ENCODE measurements around the gene CCDC117.

CCDC117 gene

DNA sequence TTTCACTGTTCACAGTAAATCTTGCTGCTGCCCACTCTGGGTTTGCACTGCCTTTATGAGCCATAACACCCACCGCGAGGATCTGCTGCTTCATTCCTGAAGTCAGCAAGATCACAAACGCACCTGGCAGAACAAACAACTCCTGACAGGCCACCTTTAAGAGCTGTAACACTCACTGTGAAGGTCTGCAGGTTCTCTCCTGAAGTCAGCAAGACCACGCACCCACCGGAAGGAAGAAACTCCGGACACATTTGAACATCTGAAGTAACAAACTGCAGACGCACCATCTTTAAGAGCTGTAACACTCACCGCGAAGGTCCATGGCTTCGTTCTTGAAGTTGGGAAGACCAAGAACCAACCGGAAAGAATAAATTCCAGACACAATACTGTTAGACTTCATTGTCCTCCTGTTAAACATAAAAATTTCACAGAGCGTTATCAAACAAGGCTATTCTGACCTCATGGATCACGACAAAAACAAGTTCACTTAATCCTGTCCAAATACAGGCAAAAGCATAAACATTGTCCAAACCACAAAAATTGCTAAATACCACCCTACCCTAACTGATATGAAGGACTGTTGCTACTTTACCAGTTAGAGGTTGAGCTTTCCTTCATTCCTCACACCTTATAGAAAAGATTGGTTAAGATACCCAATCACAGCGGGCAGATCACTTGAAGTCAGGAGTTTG, 3.0 kb upstream of the CCDC117 start:
- no peak for DNase-seq (ENCODE audit: low spot score)

- no peak for DNase-seq (ENCODE audit: low spot score)
Observed at GRCh38 chr22:28771195-28771791, 1.2 kb upstream of the CCDC117 start.

DNA sequence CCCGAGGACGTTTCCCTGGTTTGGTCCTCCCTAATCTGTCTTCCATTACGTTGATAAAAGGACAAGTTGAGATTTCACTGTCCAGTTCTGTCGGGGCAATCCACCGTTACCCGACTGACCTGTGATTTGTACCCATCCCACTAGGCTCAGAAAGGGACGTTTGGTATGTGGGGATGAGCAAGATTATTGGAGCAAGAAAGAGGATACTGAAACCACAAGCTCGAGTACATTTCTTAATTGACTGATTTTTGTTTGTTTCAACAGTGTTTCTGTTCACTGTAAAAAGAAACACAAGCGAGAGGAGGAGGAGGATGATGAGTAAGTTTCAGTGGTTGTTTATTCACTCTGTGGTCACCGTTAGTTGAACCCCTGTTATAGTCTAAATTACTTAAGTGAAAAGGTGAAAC, 969 bp downstream of the CCDC117 start:
- peak; percentile 7 for DNase-seq (ENCODE audit: low spot score)

GRCh38 chr22:28774378-28774777, 1.9 kb downstream of the CCDC117 start:
- DNase-seq (ENCODE audit: low spot score), result no peak

GRCh38 chr22:28779833-28780232, 7.3 kb downstream of the CCDC117 start:
- no peak for DNase-seq (ENCODE audit: low spot score)

- no peak for DNase-seq (ENCODE audit: low spot score)
Observed at GRCh38 chr22:28780296-28780695, 7.8 kb downstream of the CCDC117 start.

GRCh38 chr22:28783786-28784671, 11.5 kb downstream of the CCDC117 start:
- no peak for DNase-seq (ENCODE audit: low spot score)

- DNase-seq (ENCODE audit: low spot score), result no peak
Observed at GRCh38 chr22:28788601-28789000, 16.1 kb downstream of the CCDC117 start.

GRCh38 chr22:28791124-28791523, 18.6 kb downstream of the CCDC117 start:
- DNase-seq (ENCODE audit: low spot score), result no peak

GRCh38 chr22:28791841-28792490, 19.5 kb downstream of the CCDC117 start:
- no peak for DNase-seq (ENCODE audit: low spot score)

DNA sequence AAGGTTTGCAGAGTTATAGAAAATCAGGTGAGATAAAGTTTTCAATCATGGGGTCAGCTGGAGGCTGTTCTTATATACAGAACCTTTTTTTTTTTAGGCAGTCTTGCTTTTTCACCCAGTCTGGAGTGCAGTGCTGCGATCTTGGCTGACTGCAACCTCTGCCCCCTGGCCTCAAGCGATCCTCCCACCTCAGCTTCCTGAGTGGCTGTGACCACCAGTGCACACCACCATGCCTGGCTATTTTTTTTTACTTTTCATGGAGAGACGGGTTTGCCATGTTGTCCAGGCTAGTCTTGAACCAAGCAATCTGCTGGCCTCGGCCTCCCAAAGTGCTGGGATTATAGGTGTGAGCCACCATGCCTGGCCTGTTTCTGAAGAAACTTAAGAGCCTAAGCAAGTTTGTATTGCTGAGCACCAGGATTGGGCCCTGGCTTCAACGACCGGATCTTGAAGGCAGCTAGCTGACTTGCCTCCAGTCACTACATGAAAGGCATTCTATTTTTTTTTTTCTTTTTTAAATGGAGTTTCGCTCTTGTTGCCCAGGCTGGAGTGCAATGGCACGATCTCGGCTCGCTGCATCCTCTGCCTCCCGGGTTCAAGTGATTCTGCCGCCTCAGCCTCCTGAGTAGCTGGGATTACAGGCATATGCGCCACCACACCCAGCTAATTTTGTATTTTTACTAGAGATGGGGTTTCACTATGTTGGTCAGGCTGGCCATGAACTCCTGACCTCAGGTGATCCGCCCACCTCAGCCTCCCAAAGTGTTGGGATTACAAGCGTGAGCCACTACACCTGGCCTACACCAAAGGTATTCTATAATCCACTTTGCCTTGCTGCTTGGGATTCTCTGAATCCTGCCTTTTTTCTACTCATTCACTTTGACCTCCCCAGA, 20.2 kb downstream of the CCDC117 start:
- DNase-seq (ENCODE audit: low spot score), result no peak

GRCh38 chr22:28793976-28794584, 21.6 kb downstream of the CCDC117 start:
- DNase-seq (ENCODE audit: low spot score), result no peak

DNA sequence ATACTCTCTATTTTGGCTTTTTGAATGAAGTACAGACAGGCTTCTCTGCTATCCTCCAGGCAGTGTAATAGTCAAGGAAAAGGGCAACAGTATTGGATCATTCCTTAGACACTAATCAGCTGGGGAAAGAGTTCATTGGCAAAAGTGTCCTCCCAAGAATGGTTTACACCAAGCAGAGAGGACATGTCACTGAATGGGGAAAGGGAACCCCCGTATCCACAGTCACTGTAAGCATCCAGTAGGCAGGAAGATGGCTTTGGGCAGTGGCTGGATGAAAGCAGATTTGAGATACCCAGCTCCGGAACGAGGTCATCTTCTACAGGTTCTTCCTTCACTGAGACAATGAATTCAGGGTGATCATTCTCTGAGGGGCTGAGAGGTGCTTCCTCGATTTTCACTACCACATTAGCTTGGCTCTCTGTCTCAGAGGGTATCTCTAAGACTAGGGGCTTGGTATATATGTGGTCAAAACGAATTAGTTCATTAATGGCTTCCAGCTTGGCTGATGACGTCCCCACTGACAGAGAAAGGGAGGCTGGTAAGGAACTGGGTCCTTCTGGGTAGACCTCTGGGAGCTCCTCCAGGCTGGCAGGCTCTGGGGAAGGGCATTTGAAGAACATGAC, 22.7 kb downstream of the CCDC117 start:
- no peak for DNase-seq (ENCODE audit: low spot score)

GRCh38 chr22:28795932-28796856, 23.7 kb downstream of the CCDC117 start:
- DNase-seq (ENCODE audit: low spot score), result no peak

DNA sequence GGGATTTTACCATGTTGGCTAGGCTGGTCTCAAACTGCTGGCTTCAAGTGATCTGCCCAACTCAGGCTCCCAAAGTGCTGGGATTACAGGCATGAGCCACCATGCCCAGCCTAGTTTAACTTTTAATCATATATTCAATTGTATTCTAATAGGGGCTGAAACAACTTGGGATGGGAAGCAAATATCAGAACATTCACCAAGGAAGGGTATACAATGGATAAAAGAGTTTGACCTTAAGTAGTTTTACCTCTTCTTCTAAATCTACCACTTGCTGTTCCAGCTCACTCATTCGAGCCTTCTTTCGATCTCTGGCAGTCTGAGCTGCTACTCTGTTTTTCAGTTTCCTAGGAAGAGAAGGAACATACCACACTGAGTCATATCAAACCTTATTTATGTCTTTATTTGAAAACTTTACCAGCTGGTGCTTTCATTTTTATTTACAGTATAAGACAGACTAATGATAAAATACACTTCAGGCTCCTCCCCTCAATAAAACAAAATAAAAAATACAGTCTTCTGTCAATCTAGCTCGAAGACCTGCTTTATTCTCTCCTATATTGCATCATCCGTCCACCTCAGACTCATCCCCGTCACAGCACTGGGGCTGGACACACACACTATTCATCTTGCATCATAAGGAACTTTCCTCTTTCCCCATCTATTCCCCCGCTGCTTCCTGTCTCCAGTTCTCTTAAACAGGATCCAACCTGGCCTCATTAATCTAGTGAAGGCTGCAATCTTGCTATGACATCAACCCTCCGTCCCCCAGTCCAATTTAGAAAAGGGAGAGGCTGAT, 26.5 kb downstream of the CCDC117 start:
- DNase-seq (ENCODE audit: low spot score), result no peak

- peak; percentile 56 for DNase-seq (ENCODE audit: low spot score)
Observed at GRCh38 chr22:28799606-28800307, 27.3 kb downstream of the CCDC117 start.

DNA sequence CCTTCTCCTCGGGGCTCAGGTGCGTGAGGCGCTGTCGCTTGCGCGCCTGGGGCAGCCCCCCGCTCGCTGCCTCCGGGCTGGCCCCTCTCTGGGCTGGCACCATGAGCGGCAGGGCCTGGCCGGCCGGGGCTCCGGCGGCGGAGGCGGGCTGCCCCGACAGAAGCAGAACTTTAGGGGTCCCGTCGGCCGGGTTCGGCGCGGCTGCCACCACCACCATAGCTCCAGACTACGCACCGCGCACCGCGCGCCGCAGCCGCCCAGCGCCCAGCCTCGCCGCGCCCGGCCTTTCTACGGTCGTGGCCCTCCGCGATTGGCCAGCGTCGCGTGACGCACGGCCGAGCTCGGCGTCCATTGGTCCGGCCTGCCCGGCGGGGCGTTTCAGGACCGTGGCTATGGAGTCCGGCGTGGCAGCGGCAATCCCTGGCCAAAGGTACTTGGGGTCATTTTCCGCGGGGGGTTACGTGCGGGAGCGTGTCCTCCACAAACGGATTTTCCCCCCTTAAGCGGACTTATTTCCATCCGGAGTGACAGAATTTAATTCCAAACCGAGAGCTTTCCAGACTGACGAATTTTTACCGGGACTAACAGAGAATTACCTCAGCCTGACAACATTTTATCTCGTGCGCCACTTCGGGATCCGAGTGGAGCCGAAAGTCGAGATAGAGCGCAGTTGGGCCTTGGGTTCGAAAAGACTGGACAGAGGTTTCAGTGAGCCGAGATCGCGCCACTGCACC, 28.0 kb downstream of the CCDC117 start, which contains the start of gene XBP1:
XBP1 (minus strand) TSS at position 262 of the 734 bp plus-strand sequence.
- DNase-seq (ENCODE audit: low spot score), result peak; percentile 88

Measured in pons (tissue), 1 donor.